B cell (primary cell): Measurements from ENCODE around the gene CD99L2. TPM values are rescaled to one million over a fixed set of nuclear protein-coding genes. Genes with fewer than 3 reads are reported as not detected.

ENCODE experiments used
- ATAC-seq: fragments of 200-7000 bp; cut with Tn5 transposase; one replicate; pipeline ENCODE4 v1.10.0; 2021; ENCODE audit warnings: low read depth, mild to moderate bottlenecking, moderate number of reproducible peaks, moderate library complexity
- CTCF ChIA-PET: fragments of 350-600 bp; sonication (Branson Sonifier 250); formaldehyde crosslinking; loops from one replicate; lab custom pipeline; 2021; ENCODE audit warnings: antibody characterized with exemption, inconsistent platforms; lab: Charles Lee
- POLR2A ChIA-PET: fragments of 350-600 bp; sonication (Branson Sonifier 250); formaldehyde crosslinking; loops from one replicate; lab custom pipeline; 2021; ENCODE audit warnings: antibody characterized with exemption; lab: Charles Lee
- DNase-seq: peaks from one replicate; pipeline ENCODE4 v3.0.0; 2013
- H2AFZ ChIP-seq: 2 replicates; pipeline ENCODE4 v1.6.1; 2012; ENCODE audit warnings: mild to moderate bottlenecking, low read depth, low read length; ENCODE audit not compliant: insufficient read depth, poor library complexity, severe bottlenecking
- H3K27ac ChIP-seq, 2 donors: 1 replicate in 1 of 2; 2 replicates in 1 of 2; pipeline ENCODE4 v1.5.1; 2012 to 2013; ENCODE audit warnings: low read length in 2 of 2, mild to moderate bottlenecking in 2 of 2, moderate library complexity in 1 of 2
- H3K27me3 ChIP-seq, 4 experiments: fragments of 200-600 bp in 1 of 4; sonication (generic) in 1 of 4; replicated peaks in 1 of 4; 1 replicate in 2 of 4; 2 replicates in 2 of 4; pipeline versions ENCODE4 v1.6.1 to v1.7.0; 2013 to 2016; ENCODE audit warnings: low read length in 3 of 4, mild to moderate bottlenecking in 2 of 4, mixed read lengths in 1 of 4, moderate library complexity in 1 of 4; ENCODE audit not compliant: insufficient read depth in 4 of 4, control insufficient read depth in 3 of 4; ENCODE audit errors: control extremely low read depth in 1 of 4
- H3K36me3 ChIP-seq, 2 experiments: replicated peaks in 1 of 2; 1 replicate in 1 of 2; 2 replicates in 1 of 2; pipeline versions ENCODE4 v1.6.1 to v1.7.1; 2013; ENCODE audit warnings: low read length in 1 of 2; ENCODE audit not compliant: insufficient read depth in 2 of 2, control insufficient read depth in 1 of 2; ENCODE audit errors: control extremely low read depth in 1 of 2, extremely low read depth in 1 of 2
- H3K4me1 ChIP-seq, 2 donors: fragments of 200-600 bp in 1 of 2; sonication (generic) in 1 of 2; 1 replicate in 1 of 2; 2 replicates in 1 of 2; pipeline versions ENCODE4 v1.5.1 to v1.6.1; 2013 to 2017; ENCODE audit warnings: low read length in 2 of 2; ENCODE audit not compliant: control insufficient read depth in 2 of 2, insufficient read depth in 2 of 2
- H3K4me2 ChIP-seq: replicated peaks from 2 replicates; pipeline ENCODE3; 2012; ENCODE audit warnings: mild to moderate bottlenecking, low read depth, low read length; ENCODE audit not compliant: poor library complexity, severe bottlenecking
- H3K4me3 ChIP-seq, 5 experiments: fragments of 200-600 bp in 1 of 5; sonication (generic) in 1 of 5; 1 replicate in 3 of 5; 2 replicates in 2 of 5; pipeline versions ENCODE4 v1.5.1 to v1.7.0; 2011 to 2016; ENCODE audit warnings: low read length in 4 of 5, mild to moderate bottlenecking in 4 of 5, low read depth in 2 of 5, control low read depth in 1 of 5, moderate library complexity in 1 of 5; ENCODE audit not compliant: insufficient read depth in 1 of 5; ENCODE audit errors: control extremely low read depth in 1 of 5, extremely low read depth in 1 of 5
- H3K79me2 ChIP-seq: fragments of 200-600 bp; sonication (generic); one replicate; pipeline ENCODE4 v1.6.0; 2016; ENCODE audit warnings: low read length; ENCODE audit not compliant: control insufficient read depth, insufficient read depth
- H3K9ac ChIP-seq: fragments of 200-600 bp; sonication (generic); 2 replicates; pipeline ENCODE4 v1.6.1; 2017; ENCODE audit warnings: mild to moderate bottlenecking, low read length, moderate library complexity
- H3K9me3 ChIP-seq, 3 donors: one replicate each; pipeline versions ENCODE4 v1.6.1 to v1.7.1; 2013; ENCODE audit warnings: low read length in 2 of 3; ENCODE audit not compliant: control insufficient read depth in 2 of 3, insufficient read depth in 1 of 3; ENCODE audit errors: control extremely low read depth in 1 of 3
- H4K20me1 ChIP-seq: 2 replicates; pipeline ENCODE4 v1.6.0; 2012; ENCODE audit warnings: mild to moderate bottlenecking, low read length; ENCODE audit not compliant: insufficient read depth, control insufficient read depth, poor library complexity, severe bottlenecking
- H3K27ac Mint-ChIP-seq: one replicate; pipeline ENCODE4 v1.8.0; 2021; ENCODE audit warnings: mixed read lengths
- H3K27me3 Mint-ChIP-seq: one replicate; pipeline ENCODE4 v1.8.0; 2021; ENCODE audit warnings: mixed read lengths
- H3K4me1 Mint-ChIP-seq: one replicate; pipeline ENCODE4 v1.8.0; 2021; ENCODE audit warnings: mixed read lengths
- H3K4me3 Mint-ChIP-seq: one replicate; pipeline ENCODE4 v1.8.0; 2021; ENCODE audit warnings: mixed read lengths
- H3K9me3 Mint-ChIP-seq: one replicate; pipeline ENCODE4 v1.8.0; 2022; ENCODE audit warnings: mixed read lengths; ENCODE audit not compliant: insufficient read depth
- EZH2 ChIP-seq: IDR thresholded peaks from 2 replicates; pipeline ENCODE4 v1.6.1; 2012; ENCODE audit warnings: borderline replicate concordance, low read depth, mild to moderate bottlenecking, moderate library complexity, low read length; ENCODE audit not compliant: insufficient read depth, poor library complexity, severe bottlenecking
- WGBS: methylation state at CpG from one replicate; pipeline ENCODE4 v1.1.5; 2013; ENCODE audit warnings: missing lambda C conversion rate; ENCODE audit not compliant: insufficient coverage; 5-methylcytosine and 5-hydroxymethylcytosine counted together
- intact Hi-C: fragments of 100-400 bp; cut with micrococcal nuclease; formaldehyde crosslinking; loops from one replicate; pipeline ENCODE4 v1.10.0; 2022
- polyA plus RNA-seq: library from polyadenylated mRNA; depleted of rRNA; stranded (reverse); fragments of >200 nt; gene quantifications from 2 replicates; pipeline ENCODE4 v1.2.3, GENCODE V29; 2012
- total RNA-seq, 2 donors: library from RNA; stranded (reverse); fragments of 120-200 nt in 1 of 2; gene quantifications; 1 replicate in 1 of 2; 2 replicates in 1 of 2; pipeline versions ENCODE4 v1.2.3 to v1.2.4, GENCODE V29; 2013 to 2022
- TF ChIP-seq, protein P1 (sequence below): fragments of 200-600 bp; IDR thresholded peaks from one replicate; pipeline ENCODE4 v1.8.0; 2022; ENCODE audit warnings: antibody characterized with exemption, mild to moderate bottlenecking

The CD99L2 gene
- total and polyA plus RNA-seq, 2 donors (not counting 1 experiment from before 2014, with no cell fraction given): 8.7 to 17.8 TPM

DNA sequence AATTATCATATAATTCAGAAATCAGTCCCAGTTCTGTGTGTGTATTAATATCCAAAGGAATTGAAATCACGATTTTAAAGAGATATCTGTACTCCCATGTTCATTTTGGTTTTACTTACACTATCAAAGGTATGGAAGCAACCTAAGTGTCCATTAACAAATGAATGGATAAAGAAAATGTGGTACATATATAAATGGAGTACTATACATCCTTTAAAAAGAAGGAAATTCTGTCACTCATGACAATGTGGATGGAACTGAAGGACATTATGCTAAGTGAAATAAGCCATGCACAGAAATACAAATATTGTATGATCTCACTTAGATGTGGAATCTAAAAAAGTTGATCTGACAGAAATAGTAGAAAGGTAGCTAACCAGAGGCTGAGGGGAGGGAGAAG is 63.8 kb downstream of the CD99L2 start:
- H3K4me1 Mint-ChIP-seq: no peaks in the 10 kb centered on the region
- H3K4me3 ChIP-seq: no peak overlapping the region
- H2AFZ ChIP-seq: no peak overlapping the region
- H3K27ac ChIP-seq: no peak overlapping the region
- peaks cover 1 to 3% of the 10 kb centered on the region in 2 experiments for H3K36me3 ChIP-seq
- no peaks in the 10 kb centered on the region for H3K4me1 ChIP-seq
- H3K27ac Mint-ChIP-seq: no peak overlapping the region
- H3K4me2 ChIP-seq: no peak overlapping the region
- peaks cover 2% of the 10 kb centered on the region for H3K9me3 Mint-ChIP-seq
- no peaks in the 10 kb centered on the region for H3K27me3 Mint-ChIP-seq
- H3K79me2 ChIP-seq: no peaks in the 10 kb centered on the region
- ATAC-seq: no peak
- no peak for DNase-seq
- WGBS: no CpG with 5 or more reads among the region's 1 CpG
- CTCF ChIA-PET: no interaction called here
- no peaks in the 10 kb centered on the region for H3K27me3 ChIP-seq
- H4K20me1 ChIP-seq: no peaks in the 10 kb centered on the region
- no peak overlapping the region for H3K9ac ChIP-seq
- no peak overlapping the region for H3K4me3 Mint-ChIP-seq
- intact Hi-C loops: no loop called here
- H3K9me3 ChIP-seq: no peaks in the 10 kb centered on the region
- POLR2A ChIA-PET: no interaction called here
- TF ChIP-seq, protein P1, sequence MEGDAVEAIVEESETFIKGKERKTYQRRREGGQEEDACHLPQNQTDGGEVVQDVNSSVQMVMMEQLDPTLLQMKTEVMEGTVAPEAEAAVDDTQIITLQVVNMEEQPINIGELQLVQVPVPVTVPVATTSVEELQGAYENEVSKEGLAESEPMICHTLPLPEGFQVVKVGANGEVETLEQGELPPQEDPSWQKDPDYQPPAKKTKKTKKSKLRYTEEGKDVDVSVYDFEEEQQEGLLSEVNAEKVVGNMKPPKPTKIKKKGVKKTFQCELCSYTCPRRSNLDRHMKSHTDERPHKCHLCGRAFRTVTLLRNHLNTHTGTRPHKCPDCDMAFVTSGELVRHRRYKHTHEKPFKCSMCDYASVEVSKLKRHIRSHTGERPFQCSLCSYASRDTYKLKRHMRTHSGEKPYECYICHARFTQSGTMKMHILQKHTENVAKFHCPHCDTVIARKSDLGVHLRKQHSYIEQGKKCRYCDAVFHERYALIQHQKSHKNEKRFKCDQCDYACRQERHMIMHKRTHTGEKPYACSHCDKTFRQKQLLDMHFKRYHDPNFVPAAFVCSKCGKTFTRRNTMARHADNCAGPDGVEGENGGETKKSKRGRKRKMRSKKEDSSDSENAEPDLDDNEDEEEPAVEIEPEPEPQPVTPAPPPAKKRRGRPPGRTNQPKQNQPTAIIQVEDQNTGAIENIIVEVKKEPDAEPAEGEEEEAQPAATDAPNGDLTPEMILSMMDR: no peak
- TF ChIP-seq EZH2: no peak

DNA sequence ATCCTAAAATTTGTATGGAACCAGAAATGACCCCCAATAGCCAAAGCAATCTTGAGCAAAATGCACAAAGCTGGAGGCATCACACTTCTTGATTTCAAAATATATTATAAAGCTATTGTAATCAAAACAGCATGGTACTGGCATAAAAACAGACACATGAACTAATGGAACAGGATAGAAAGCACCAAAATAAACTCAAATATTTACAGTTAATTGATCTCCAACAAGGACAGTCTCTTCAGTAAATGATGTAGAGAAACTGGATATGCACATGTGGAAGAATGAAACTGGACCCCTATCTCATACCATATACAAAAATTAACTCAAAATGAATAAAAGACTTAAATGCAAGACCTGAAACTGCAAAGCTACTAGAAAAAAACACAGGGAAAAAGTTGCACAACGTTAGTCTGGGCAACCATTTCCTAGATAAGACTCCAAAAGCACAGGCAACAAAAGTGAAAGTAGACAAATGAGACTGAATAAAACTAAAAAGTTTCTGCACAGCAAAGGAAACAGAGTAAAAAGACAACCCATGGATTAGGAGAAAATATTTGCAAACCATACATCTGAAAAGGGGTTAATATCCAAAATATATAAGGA is 64.9 kb downstream of the CD99L2 start:
- Histone ChIP-seq H3K27me3 (no peaks in the 10 kb centered on the region), H3K9ac (no peak overlapping the region), H3K27ac (no peak overlapping the region), H3K4me2 (no peak overlapping the region), H3K9me3 (no peaks in the 10 kb centered on the region), H3K36me3 (peaks cover 1 to 3% of the 10 kb centered on the region in 2 experiments), H4K20me1 (no peaks in the 10 kb centered on the region), H3K4me3 (no peak overlapping the region), H3K4me1 (no peaks in the 10 kb centered on the region), H2AFZ (no peak overlapping the region), H3K79me2 (no peaks in the 10 kb centered on the region)
- ChIA-PET CTCF (no interaction called here), POLR2A (no interaction called here)
- WGBS: no CpG with 5 or more reads among the region's 1 CpG
- intact Hi-C loops: no loop called here
- TF ChIP-seq EZH2: no peak
- DNase-seq (no peak), ATAC-seq (no peak)
- H3K9me3 Mint-ChIP-seq: peaks cover 2% of the 10 kb centered on the region
- no peaks in the 10 kb centered on the region for H3K27me3 Mint-ChIP-seq
- no peak overlapping the region for H3K27ac Mint-ChIP-seq
- H3K4me3 Mint-ChIP-seq: no peak overlapping the region
- H3K4me1 Mint-ChIP-seq: no peaks in the 10 kb centered on the region
